Adrenal gland (tissue), 5 donors: Measurements from ENCODE around the gene RASA4B.
"Not testable (repeated sequence)": the region's sequence is repeated elsewhere in the genome, so short reads cannot be mapped to it uniquely, and the experiment has no call there.

Source experiments
- CTCF ChIP-seq, 6 experiments: fragments of 450-650 bp in 4 of 6; fragments of 200-600 bp in 2 of 6; sonication (generic) in 1 of 6; IDR thresholded peaks; 1 replicate in 5 of 6; 2 replicates in 1 of 6; pipeline versions ENCODE4 v1.5.1 to v1.8.0; 2016 to 2021; ENCODE audit warnings: antibody characterized with exemption in 6 of 6, mild to moderate bottlenecking in 2 of 6, moderate library complexity in 1 of 6
- POLR2A ChIP-seq, 2 donors: fragments of 450-650 bp; IDR thresholded peaks; one replicate each; pipeline ENCODE4 v1.6.1; 2017; ENCODE audit warnings: antibody characterized with exemption in 2 of 2, mild to moderate bottlenecking in 2 of 2, moderate library complexity in 1 of 2
- donor health status: DM: no; HTN: no; CAD: no.

- TF ChIP-seq CTCF, POLR2A (IDR thresholded peaks at IDR 0.05): not testable (repeated sequence)
Observed at GRCh38 chr7:102531583-102531982, 14.0 kb upstream of the RASA4B start.
